ENCODE data around the gene CUX1. TPM values are rescaled to one million over a fixed set of nuclear protein-coding genes. Genes with fewer than 3 reads are reported as not detected.
"Not testable (repeated sequence)": the region's sequence is repeated elsewhere in the genome, so short reads cannot be mapped to it uniquely, and the experiment has no call there.

Gene CUX1
- total RNA-seq, 1 experiment from 2014 or later = 37.4 TPM

DNA sequence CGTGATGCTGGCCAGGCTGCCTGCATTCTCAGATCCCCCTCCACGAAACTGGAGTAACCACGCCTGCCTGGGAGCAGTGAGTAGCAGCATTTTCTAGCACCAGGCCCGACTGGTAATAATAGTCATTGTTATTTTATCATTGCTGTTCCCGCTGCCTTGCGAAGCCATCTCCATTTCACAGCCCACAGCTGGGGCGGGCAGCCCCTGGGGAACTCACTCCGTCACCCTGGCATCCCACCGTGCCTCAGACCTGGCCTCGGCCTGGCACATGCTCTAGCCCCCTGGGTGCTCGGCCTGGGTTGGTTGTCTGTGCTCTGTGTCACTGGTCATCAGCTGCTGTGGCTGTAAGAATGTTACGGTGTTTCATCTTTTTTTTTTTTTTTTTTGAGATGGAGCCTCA is 411.5 kb downstream of the CUX1 start:
- in situ Hi-C loops (cut with HindIII; ENCODE audit: low pct_unique_long_range_greater_than_20kb, low sequenced_read_pairs) = no loop called here
- no peak for DNase-seq (ENCODE audit: low read depth)

GRCh38 chr7:102230162-102230561 is 412.7 kb downstream of the CUX1 start:
- DNase-seq (ENCODE audit: low read depth); in situ Hi-C loops (cut with HindIII; ENCODE audit: low pct_unique_long_range_greater_than_20kb, low sequenced_read_pairs): not testable (repeated sequence)

- in situ Hi-C loops (cut with HindIII; ENCODE audit: low pct_unique_long_range_greater_than_20kb, low sequenced_read_pairs) = no loop called here
- no peak for DNase-seq (ENCODE audit: low read depth)
Observed at GRCh38 chr7:102230593-102230992, 413.2 kb downstream of the CUX1 start.

DNA sequence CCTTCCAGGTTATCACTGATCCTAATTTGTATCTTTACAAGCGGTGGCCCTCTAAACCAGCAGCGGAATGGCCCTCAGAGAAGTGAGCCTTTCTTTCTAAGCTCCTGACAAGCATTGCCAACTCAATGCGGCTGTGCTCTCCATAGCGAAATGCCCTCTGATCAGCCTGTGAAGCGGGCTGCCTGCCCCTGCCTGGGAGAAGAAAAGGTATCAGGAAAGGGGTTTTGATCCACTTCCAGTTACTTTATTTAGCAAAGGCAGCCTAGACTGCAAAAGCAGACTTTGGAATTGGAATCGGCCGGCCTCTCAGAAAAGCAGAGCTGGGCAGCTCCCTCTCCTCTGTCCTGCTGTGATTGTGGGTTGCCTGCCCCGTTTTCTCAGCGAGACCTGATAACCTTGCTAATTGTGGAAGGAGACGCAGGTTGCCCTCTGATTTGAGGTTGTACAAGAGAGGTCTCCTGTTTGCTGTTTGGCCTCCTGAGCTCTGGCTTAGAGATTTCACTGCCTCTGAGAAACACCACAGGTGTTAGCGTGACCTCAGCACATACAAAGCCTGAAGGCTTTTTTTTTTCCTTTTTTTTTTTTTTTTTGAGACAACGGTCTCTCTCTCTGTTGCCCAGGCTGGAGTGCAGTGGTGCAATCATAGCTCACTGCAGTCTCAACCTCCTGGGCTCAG is 415.3 kb downstream of the CUX1 start:
- no peak for DNase-seq (ENCODE audit: low read depth)
- in situ Hi-C loops (cut with HindIII; ENCODE audit: low pct_unique_long_range_greater_than_20kb, low sequenced_read_pairs) = no loop called here

- in situ Hi-C loops (cut with HindIII; ENCODE audit: low pct_unique_long_range_greater_than_20kb, low sequenced_read_pairs) = no loop called here
- DNase-seq (ENCODE audit: low read depth) = no peak
Observed at GRCh38 chr7:102234131-102234530, 416.7 kb downstream of the CUX1 start.

DNA sequence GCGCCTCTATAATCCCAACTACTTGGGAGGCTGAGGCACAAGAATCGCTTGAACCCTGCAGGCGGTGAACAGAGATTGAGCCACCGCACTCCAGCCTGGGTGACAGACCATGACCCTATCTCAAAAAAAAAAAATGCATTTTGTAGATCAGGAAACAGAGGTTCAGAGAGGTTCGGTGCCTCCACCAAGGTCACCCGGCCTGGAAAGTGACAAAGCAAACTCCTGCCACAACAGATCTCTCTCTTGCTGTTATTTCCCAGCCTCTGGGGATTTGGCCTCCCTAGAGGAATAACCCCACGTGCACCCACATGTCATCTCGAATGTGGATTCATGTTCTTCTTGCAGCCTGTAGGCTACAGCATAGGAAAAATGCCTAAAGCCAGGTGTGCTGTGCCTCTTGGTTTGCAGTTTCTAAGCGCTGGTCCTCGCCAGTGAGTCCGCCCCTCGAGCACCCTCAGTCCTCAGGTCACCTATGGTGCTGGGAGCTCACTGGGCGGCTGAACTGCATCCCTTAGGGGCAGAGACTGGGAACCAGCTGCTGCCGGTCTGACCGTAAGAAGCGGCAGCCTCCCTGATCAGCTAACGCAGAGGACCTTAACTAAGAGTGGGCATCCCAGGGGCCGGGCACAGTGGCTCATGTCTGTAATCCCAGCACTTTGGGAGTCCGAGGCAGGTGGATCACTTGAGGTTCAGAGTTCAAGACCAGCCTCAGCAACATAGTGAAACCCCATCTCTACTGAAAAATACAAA is 417.6 kb downstream of the CUX1 start:
- in situ Hi-C loops (cut with HindIII; ENCODE audit: low pct_unique_long_range_greater_than_20kb, low sequenced_read_pairs) = no loop called here
- no peak for DNase-seq (ENCODE audit: low read depth)

GRCh38 chr7:102236102-102236501 is 418.7 kb downstream of the CUX1 start:
- in situ Hi-C loops (cut with HindIII; ENCODE audit: low pct_unique_long_range_greater_than_20kb, low sequenced_read_pairs) = no loop called here
- no peak for DNase-seq (ENCODE audit: low read depth)

- in situ Hi-C loops (cut with HindIII; ENCODE audit: low pct_unique_long_range_greater_than_20kb, low sequenced_read_pairs) = no loop called here
Observed at GRCh38 chr7:102236592-102237287, 419.3 kb downstream of the CUX1 start.

DNA sequence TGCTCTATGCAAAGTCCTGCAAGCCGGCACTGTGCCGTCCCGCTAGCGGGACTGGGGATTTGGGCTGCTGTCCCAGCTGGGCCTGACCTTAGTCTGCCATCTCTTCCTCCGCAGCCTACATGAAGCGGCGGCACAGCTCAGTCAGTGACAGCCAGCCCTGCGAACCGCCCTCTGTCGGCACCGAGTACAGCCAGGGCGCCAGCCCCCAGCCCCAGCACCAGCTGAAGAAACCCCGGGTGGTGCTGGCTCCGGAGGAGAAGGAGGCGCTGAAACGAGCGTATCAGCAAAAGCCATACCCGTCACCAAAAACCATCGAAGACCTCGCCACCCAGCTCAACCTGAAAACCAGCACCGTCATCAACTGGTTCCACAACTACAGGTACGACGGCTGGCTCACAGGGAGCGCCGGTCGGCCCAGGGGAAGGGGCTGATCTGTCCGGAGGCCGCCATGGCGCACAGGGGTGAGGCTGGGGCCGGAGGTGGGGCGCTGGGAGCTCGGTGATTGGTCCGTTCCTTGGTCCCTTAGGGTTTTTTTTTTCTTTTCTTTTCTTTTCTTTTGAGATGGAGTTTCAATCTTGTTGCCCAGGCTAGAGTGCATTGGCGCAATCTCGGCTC is 421.9 kb downstream of the CUX1 start:
- in situ Hi-C loops (cut with HindIII; ENCODE audit: low pct_unique_long_range_greater_than_20kb, low sequenced_read_pairs) = no loop called here
- no peak for DNase-seq (ENCODE audit: low read depth)

More at GRCh38 chr7:102236592-102237287, 419.3 kb downstream of the CUX1 start:
- peak; percentile 55 for DNase-seq (ENCODE audit: low read depth)

DNA sequence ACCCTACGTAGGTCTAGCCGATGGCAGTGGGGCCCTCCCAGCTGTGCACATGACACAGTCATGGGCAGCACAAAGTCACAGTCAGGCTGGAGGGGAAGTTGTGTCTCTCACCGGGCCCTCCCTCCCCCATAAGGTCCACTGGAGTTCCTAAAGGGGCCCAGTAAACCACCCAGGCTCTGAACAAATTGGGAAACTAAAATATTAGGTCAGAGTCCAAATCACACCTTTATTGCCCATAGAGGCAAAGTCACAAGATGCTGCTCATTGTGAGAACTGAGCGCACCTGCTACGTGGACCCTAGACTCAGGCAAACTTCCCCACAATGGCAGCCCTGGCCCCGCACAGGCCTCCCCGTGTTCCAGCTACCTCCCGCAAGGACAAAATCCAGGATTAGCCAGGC is 424.0 kb downstream of the CUX1 start:
- DNase-seq (ENCODE audit: low read depth) = no peak
- in situ Hi-C loops (cut with HindIII; ENCODE audit: low pct_unique_long_range_greater_than_20kb, low sequenced_read_pairs) = no loop called here

- DNase-seq (ENCODE audit: low read depth) = no peak
- in situ Hi-C loops (cut with HindIII; ENCODE audit: low pct_unique_long_range_greater_than_20kb, low sequenced_read_pairs) = no loop called here
Observed at GRCh38 chr7:102244601-102245000, 427.2 kb downstream of the CUX1 start.

DNA sequence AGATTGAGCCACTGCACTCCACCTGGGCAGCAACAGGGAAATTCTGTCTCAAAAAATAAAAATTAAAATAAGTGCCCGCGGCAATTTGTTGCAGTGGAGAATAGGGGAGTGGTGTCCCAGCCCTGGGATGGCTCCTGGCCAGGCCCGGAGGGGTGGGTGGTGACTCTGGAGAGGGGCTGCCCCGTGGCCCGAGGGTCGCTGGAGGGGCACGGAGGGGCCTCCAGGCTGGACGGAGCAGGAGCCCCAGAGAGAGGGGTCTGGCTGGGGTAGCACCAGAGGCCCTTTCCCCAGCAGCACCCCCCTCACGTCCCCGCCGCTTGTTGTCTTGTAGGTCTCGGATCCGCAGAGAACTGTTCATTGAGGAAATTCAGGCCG is 430.6 kb downstream of the CUX1 start:
- DNase-seq (ENCODE audit: low read depth) = no peak

GRCh38 chr7:102248456-102249395 is 431.3 kb downstream of the CUX1 start:
- no peak for DNase-seq (ENCODE audit: low read depth)
- in situ Hi-C loops (cut with HindIII; ENCODE audit: low pct_unique_long_range_greater_than_20kb, low sequenced_read_pairs) = no loop called here

More for the DNA sequence above, 430.6 kb downstream of the CUX1 start:
- in situ Hi-C loops (cut with HindIII; ENCODE audit: low pct_unique_long_range_greater_than_20kb, low sequenced_read_pairs) = no loop called here

DNA sequence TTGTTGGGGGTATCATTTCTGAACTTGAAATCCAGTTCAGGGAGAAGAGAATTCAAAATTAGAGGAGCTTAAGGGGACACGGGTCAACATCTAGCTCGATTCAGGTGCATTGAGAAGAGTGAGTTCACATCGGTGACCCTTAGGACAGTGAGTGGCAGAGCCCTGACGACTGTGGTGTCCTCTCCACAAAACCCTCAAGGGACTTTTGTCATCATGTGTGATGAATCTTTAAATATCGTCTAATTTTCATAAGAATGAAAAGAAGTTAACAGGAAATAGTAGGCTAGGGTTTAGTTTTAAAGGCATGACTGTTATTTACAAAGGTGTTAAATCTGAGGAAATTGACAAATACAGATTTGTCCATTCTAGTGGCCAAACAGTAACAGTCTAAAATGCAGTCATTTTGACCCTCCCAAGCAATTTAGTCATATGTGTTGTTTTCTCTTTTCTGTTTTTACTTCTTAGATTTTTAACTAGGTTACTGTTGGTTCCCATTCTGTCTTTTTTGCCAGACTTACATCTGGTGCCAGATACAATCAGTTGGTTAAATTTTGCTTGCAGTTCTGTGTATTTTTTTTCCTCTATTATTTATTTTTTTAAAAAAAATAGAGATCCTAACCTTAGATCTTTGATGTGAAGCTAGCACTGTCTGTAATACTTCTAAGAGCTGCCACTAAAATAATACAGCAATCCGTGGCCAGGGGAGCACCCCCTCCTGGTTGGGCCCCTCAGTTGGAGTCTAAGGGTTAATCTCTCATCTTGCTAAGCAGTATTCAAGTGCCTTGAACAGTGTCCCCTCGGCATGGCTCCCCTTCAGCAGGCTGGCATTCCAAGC is 434.3 kb downstream of the CUX1 start:
- in situ Hi-C loops (cut with HindIII; ENCODE audit: low pct_unique_long_range_greater_than_20kb, low sequenced_read_pairs) = no loop called here
- no peak for DNase-seq (ENCODE audit: low read depth)

DNA sequence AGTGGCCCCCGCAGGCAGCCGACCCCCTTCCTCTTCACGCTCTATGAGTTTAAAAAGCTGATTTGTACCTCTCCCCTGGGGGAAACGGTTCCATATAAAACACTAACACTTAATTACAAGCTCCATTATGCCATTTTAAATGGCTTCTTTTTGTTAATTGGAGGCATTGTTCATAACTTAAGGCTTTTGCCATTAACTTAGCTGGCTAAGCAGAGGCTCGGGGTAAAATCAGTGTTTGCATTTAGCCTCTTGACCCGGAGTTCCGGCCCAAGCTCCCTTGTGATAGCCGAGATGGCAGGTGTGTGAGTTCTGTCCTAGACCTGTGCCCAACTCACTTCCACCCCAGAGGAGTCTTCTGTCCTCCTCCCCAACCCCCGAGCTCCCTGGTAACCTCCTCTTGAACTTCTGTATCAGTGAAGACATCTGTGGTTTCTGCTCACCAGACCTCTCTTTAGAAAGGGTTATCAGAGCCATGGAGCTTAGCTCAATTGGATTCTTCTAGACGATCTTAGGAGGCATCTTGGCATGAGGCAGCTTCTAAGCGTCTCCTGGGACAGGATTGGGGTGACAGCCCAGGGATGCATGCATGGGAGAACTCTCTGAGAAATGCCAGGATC is 435.0 kb downstream of the CUX1 start:
- no peak for DNase-seq (ENCODE audit: low read depth)
- in situ Hi-C loops (cut with HindIII; ENCODE audit: low pct_unique_long_range_greater_than_20kb, low sequenced_read_pairs) = no loop called here

GRCh38 chr7:102253066-102253972 is 435.9 kb downstream of the CUX1 start:
- in situ Hi-C loops (cut with HindIII; ENCODE audit: low pct_unique_long_range_greater_than_20kb, low sequenced_read_pairs) = no loop called here
- no peak for DNase-seq (ENCODE audit: low read depth)
